ENCODE results near the gene PER1. TPM values are rescaled to one million over a fixed set of nuclear protein-coding genes. Genes with fewer than 3 reads are reported as not detected.

The PER1 gene
- total and polyA plus RNA-seq, 2 of the 13 experiments (the other 11 are each of a cell fraction or from before 2014, with no cell fraction given): 2.6 to 3.6 TPM

- TF ChIP-seq RFXAP (CRISPR knock-in tag; IDR thresholded peaks at IDR 0.05; ENCODE audit: borderline replicate concordance) (no peak), ZNF878 (CRISPR knock-in tag; IDR thresholded peaks at IDR 0.05) (0 out of 2 replicates have a peak, but pooled peaks have one; percentile 15), CTCF (CRISPR knock-in tag; IDR thresholded peaks at IDR 0.05) (peak; percentile 11; the same call in 1 of the 2 replicates), TOPORS (CRISPR knock-in tag; IDR thresholded peaks at IDR 0.05) (0 out of 2 replicates have a peak, but pooled peaks have one; percentile 25), ETV6 (CRISPR knock-in tag; conservative IDR thresholded peaks at IDR 0.05) (no peak), ZNF598 (CRISPR knock-in tag; IDR thresholded peaks at IDR 0.05; ENCODE audit: borderline replicate concordance) (no peak), ATF1 (CRISPR knock-in tag; IDR thresholded peaks at IDR 0.05) (no peak), HDAC2 (CRISPR knock-in tag; IDR thresholded peaks at IDR 0.05) (peak; percentile 7; the same call in 1 of the 2 replicates), ZNF446 (CRISPR knock-in tag; IDR thresholded peaks at IDR 0.05) (no peak), BCL6 (CRISPR knock-in tag; IDR thresholded peaks at IDR 0.05) (peak; percentile 27; the same call in 1 of the 2 replicates), NFKB2 (CRISPR knock-in tag; IDR thresholded peaks at IDR 0.05; ENCODE audit: borderline replicate concordance) (peak; percentile 63; the same call in 1 of the 2 replicates), KDM3A (CRISPR knock-in tag; IDR thresholded peaks at IDR 0.05; ENCODE audit: low read depth) (no peak), ASH2L (IDR thresholded peaks at IDR 0.05; ENCODE audit: insufficient read length, low read depth, low read length) (peak; percentile 67), DR1 (CRISPR knock-in tag; IDR thresholded peaks at IDR 0.05) (peak; percentile 14; the same call in 1 of the 2 replicates), ZFP37 (CRISPR knock-in tag; IDR thresholded peaks at IDR 0.05; ENCODE audit: borderline replicate concordance) (peak; percentile 31; the same call in 1 of the 2 replicates), PCBP2 (optimal IDR thresholded peaks at IDR 0.05; ENCODE audit: low read depth, low read length, poor library complexity, severe bottlenecking) (peak; percentile 58), CENPT (CRISPR knock-in tag; IDR thresholded peaks at IDR 0.05; ENCODE audit: low read depth) (0 out of 2 replicates have a peak, but pooled peaks have one; percentile 53), KDM5A (IDR thresholded peaks at IDR 0.05; ENCODE audit: borderline replicate concordance, low read length) (0 out of 2 replicates have a peak, but pooled peaks have one; percentile 24), ZNF337 (CRISPR knock-in tag; IDR thresholded peaks at IDR 0.05; ENCODE audit: borderline replicate concordance, low read depth) (no peak), SMAD1 (CRISPR knock-in tag; IDR thresholded peaks at IDR 0.05; ENCODE audit: borderline replicate concordance, low read depth) (peak; percentile 68; the same call in 1 of the 2 replicates), ZNF20 (CRISPR knock-in tag; IDR thresholded peaks at IDR 0.05) (no peak), SNAPC2 (CRISPR knock-in tag; IDR thresholded peaks at IDR 0.05) (0 out of 2 replicates have a peak, but pooled peaks have one; percentile 50), ZNF788 (CRISPR knock-in tag; IDR thresholded peaks at IDR 0.05; ENCODE audit: borderline replicate concordance) (no peak; the same call in 1 of the 2 replicates)
- TF ChIP-seq, protein P1, sequence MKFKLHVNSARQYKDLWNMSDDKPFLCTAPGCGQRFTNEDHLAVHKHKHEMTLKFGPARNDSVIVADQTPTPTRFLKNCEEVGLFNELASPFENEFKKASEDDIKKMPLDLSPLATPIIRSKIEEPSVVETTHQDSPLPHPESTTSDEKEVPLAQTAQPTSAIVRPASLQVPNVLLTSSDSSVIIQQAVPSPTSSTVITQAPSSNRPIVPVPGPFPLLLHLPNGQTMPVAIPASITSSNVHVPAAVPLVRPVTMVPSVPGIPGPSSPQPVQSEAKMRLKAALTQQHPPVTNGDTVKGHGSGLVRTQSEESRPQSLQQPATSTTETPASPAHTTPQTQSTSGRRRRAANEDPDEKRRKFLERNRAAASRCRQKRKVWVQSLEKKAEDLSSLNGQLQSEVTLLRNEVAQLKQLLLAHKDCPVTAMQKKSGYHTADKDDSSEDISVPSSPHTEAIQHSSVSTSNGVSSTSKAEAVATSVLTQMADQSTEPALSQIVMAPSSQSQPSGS (CRISPR knock-in tag; IDR thresholded peaks at IDR 0.05): 0 out of 2 replicates have a peak, but pooled peaks have one; percentile 16
- TF ChIP-seq, protein P2, sequence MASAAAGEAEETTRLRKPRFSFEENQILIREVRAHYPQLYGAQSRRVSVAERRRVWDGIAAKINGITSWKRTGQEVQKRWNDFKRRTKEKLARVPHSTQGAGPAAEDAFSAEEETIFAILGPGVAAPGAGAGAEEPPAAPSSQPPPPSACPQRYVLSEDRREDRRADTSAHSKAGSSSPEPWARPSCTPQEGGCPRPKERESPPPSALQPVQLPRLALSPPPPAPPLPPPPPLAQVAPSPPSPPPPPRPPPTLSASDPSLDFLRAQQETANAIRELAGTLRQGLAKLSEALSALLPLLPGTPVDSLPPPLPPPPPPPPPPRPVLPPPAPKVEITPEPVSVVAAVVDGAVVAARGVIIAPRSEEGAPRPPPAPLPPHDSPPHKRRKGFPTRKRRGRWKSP (CRISPR knock-in tag; IDR thresholded peaks at IDR 0.05): peak; percentile 74
These were observed 31.4 kb downstream of the PER1 start (continued) for GRCh38 chr17:8120520-8121406.

Data from HepG2 (cell line).